HepG2 (cell line): ENCODE results near the gene INPP5K. TPM values are rescaled to one million over a fixed set of nuclear protein-coding genes. Genes with fewer than 3 reads are reported as not detected.

Experiments
- BRCA1 ChIP-seq: sonication (generic); formaldehyde crosslinking; IDR thresholded peaks from 2 replicates; pipeline ENCODE4 v1.4.0; 2020; ENCODE audit warnings: missing genetic modification reagents
- FOXK1 ChIP-seq: sonication (generic); formaldehyde crosslinking; IDR thresholded peaks from 2 replicates; pipeline ENCODE4 v1.4.0; 2020; ENCODE audit warnings: low read depth, missing genetic modification reagents, borderline replicate concordance
- HMG20A ChIP-seq: IDR thresholded peaks from 2 replicates; pipeline ENCODE4 v1.6.1; 2016; ENCODE audit warnings: borderline replicate concordance
- KAT8 ChIP-seq: IDR thresholded peaks from 2 replicates; pipeline ENCODE4 v1.6.1; 2016; ENCODE audit warnings: missing genetic modification reagents, missing compliant biosample characterization
- PAWR ChIP-seq: sonication (generic); formaldehyde crosslinking; IDR thresholded peaks from 2 replicates; pipeline ENCODE4 v1.4.0; 2020; ENCODE audit warnings: missing genetic modification reagents, mild to moderate bottlenecking, borderline replicate concordance
- PAX8 ChIP-seq: sonication (generic); formaldehyde crosslinking; IDR thresholded peaks from 2 replicates; pipeline ENCODE4 v1.8.0; 2022; ENCODE audit warnings: mild to moderate bottlenecking, missing genetic modification reagents, borderline replicate concordance
- SNRNP70 ChIP-seq: fragments of 200-400 bp; formaldehyde crosslinking; IDR thresholded peaks from 2 replicates; pipeline ENCODE4 v1.6.1; 2017; ENCODE audit warnings: mild to moderate bottlenecking, low read depth, low read length, moderate library complexity
- SOX6 ChIP-seq, 2 experiments: fragments of 450-650 bp in 1 of 2; sonication (generic) in 1 of 2; formaldehyde crosslinking in 1 of 2; IDR thresholded peaks; 2 replicates each; pipeline versions ENCODE4 v1.4.0 to v1.6.1; 2017 to 2020; ENCODE audit warnings: antibody characterized with exemption in 1 of 2, mild to moderate bottlenecking in 1 of 2, missing genetic modification reagents in 1 of 2
- SP140L ChIP-seq: sonication (generic); formaldehyde crosslinking; IDR thresholded peaks from 2 replicates; pipeline ENCODE4 v1.4.0; 2020; ENCODE audit warnings: missing genetic modification reagents, borderline replicate concordance
- SRF ChIP-seq: IDR thresholded peaks from 2 replicates; pipeline ENCODE4 v1.6.1; 2011; ENCODE audit warnings: mild to moderate bottlenecking, low read depth, low read length, moderate library complexity
- TOE1 ChIP-seq: sonication (generic); formaldehyde crosslinking; IDR thresholded peaks from 2 replicates; pipeline ENCODE4 v1.4.0; 2020; ENCODE audit warnings: mild to moderate bottlenecking, missing genetic modification reagents
- YEATS2 ChIP-seq: sonication (generic); formaldehyde crosslinking; IDR thresholded peaks from 2 replicates; pipeline ENCODE4 v1.4.0; 2020; ENCODE audit warnings: missing genetic modification reagents, borderline replicate concordance
- ZKSCAN8 ChIP-seq: IDR thresholded peaks from 2 replicates; pipeline ENCODE4 v1.6.1; 2016; ENCODE audit warnings: borderline replicate concordance, missing genetic modification reagents, missing compliant biosample characterization
- ZNF607 ChIP-seq: sonication (generic); formaldehyde crosslinking; IDR thresholded peaks from 2 replicates; pipeline ENCODE4 v1.5.1; 2020; ENCODE audit warnings: missing genetic modification reagents, mild to moderate bottlenecking, borderline replicate concordance
- ZNF792 ChIP-seq: IDR thresholded peaks from 2 replicates; pipeline ENCODE4 v1.6.1; 2016
- polyA plus RNA-seq, 8 experiments: library from polyadenylated mRNA; depleted of rRNA in 3 of 8; stranded (reverse) in 7 of 8; unstranded in 1 of 8; fragments of >200 nt; fragmentation: Illumina TruSeq in 4 of 8; extraction: Trizol in 4 of 8; gene quantifications; 2 replicates each; pipeline versions ENCODE4 v1.2.1 to v1.2.3, GENCODE V29; 2011 to 2016; ENCODE audit warnings: low read depth in 4 of 8, missing spikeins in 1 of 8, mixed read lengths in 1 of 8; ENCODE audit not compliant: insufficient read depth in 1 of 8
- total RNA-seq, 5 experiments: library from RNA; depleted of rRNA; stranded (reverse); fragments of >200 nt; fragmentation: Illumina TruSeq; extraction: Trizol; gene quantifications; 2 replicates each; pipeline ENCODE4 v1.2.3, GENCODE V29; 2016; ENCODE audit warnings: low read depth in 1 of 5
- TF ChIP-seq, protein P1 (sequence below): sonication (generic); formaldehyde crosslinking; IDR thresholded peaks from 2 replicates; pipeline ENCODE4 v1.4.0; 2020; ENCODE audit warnings: missing genetic modification reagents
- TF ChIP-seq, protein P2 (sequence below): sonication (generic); formaldehyde crosslinking; IDR thresholded peaks from 2 replicates; pipeline ENCODE4 v1.5.0; 2020; ENCODE audit warnings: missing genetic modification reagents
- TF ChIP-seq, protein P3 (sequence below): IDR thresholded peaks from 2 replicates; pipeline ENCODE4 v1.6.1; 2018; ENCODE audit warnings: missing genetic modification reagents
- TF ChIP-seq, protein P4 (sequence below): sonication (generic); formaldehyde crosslinking; IDR thresholded peaks from 2 replicates; pipeline ENCODE4 v1.4.0; 2020; ENCODE audit warnings: mild to moderate bottlenecking, missing genetic modification reagents
- TF ChIP-seq, protein P5 (sequence below): sonication (generic); formaldehyde crosslinking; IDR thresholded peaks from 2 replicates; pipeline ENCODE4 v1.9.0; 2022; ENCODE audit warnings: low read depth, missing genetic modification reagents

INPP5K gene
- total and polyA plus RNA-seq, 2 of the 13 experiments (the other 11 are each of a cell fraction or from before 2014, with no cell fraction given): 4.8 to 9.6 TPM

DNA sequence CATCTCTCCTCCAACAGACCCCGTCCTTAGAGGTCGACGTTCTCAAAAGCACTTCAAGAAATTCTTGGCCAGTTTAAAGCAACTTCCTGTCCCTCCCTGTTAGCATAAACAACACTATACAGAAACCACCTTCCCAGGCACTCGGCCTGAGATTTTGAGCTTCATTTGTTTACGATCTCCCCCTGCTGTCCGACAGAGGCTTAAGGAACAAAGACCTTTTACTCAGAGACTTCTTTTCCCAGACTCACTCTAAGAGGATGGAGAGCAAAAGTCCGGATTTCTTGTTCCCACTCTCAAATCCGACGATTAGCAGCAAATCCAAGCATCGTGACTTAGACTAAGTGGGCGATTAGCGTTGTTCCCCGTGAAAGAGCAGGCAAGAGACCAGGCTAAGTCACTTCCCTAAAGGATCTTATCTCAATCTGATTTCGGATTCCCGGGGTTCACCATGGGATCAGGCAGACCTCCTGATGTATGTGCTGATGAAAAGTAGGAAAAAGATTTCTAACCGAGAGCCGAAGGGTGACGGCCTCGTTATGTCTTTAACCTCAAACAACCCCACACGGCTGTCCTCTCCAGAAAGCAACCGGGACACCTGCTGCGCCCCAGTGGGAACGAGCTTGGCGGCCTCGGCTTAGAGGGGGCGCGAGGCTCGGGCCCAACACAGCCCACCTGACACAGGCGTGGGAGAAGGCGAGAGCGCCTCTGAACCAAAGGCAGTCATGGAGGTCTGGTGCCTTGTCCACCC lies 598 bp downstream of the INPP5K start (continued):
- TF ChIP-seq SOX6 (IDR thresholded peaks at IDR 0.05) (no peak), SOX6 (CRISPR knock-in tag; IDR thresholded peaks at IDR 0.05) (no peak), ZNF792 (CRISPR knock-in tag) (0 out of 2 replicates have a peak, but pooled peaks have one; percentile 16), YEATS2 (CRISPR knock-in tag) (peak; percentile 59), FOXK1 (CRISPR knock-in tag) (peak; percentile 75; the same call in 1 of the 2 replicates), SP140L (CRISPR knock-in tag) (peak; percentile 59; the same call in 1 of the 2 replicates), HMG20A (CRISPR knock-in tag) (no peak), ZNF607 (CRISPR knock-in tag) (no peak), PAX8 (CRISPR knock-in tag) (no peak), BRCA1 (CRISPR knock-in tag) (0 out of 2 replicates have a peak, but pooled peaks have one; percentile 33), ZKSCAN8 (CRISPR knock-in tag) (no peak), PAWR (CRISPR knock-in tag) (no peak), SRF (no peak), SNRNP70 (no peak), KAT8 (peak; percentile 19; the same call in 1 of the 2 replicates), TOE1 (no peak)
- TF ChIP-seq, protein P1, sequence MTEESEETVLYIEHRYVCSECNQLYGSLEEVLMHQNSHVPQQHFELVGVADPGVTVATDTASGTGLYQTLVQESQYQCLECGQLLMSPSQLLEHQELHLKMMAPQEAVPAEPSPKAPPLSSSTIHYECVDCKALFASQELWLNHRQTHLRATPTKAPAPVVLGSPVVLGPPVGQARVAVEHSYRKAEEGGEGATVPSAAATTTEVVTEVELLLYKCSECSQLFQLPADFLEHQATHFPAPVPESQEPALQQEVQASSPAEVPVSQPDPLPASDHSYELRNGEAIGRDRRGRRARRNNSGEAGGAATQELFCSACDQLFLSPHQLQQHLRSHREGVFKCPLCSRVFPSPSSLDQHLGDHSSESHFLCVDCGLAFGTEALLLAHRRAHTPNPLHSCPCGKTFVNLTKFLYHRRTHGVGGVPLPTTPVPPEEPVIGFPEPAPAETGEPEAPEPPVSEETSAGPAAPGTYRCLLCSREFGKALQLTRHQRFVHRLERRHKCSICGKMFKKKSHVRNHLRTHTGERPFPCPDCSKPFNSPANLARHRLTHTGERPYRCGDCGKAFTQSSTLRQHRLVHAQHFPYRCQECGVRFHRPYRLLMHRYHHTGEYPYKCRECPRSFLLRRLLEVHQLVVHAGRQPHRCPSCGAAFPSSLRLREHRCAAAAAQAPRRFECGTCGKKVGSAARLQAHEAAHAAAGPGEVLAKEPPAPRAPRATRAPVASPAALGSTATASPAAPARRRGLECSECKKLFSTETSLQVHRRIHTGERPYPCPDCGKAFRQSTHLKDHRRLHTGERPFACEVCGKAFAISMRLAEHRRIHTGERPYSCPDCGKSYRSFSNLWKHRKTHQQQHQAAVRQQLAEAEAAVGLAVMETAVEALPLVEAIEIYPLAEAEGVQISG (CRISPR knock-in tag): no peak
- TF ChIP-seq, protein P2, sequence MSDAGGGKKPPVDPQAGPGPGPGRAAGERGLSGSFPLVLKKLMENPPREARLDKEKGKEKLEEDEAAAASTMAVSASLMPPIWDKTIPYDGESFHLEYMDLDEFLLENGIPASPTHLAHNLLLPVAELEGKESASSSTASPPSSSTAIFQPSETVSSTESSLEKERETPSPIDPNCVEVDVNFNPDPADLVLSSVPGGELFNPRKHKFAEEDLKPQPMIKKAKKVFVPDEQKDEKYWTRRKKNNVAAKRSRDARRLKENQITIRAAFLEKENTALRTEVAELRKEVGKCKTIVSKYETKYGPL: no peak
- TF ChIP-seq, protein P3, sequence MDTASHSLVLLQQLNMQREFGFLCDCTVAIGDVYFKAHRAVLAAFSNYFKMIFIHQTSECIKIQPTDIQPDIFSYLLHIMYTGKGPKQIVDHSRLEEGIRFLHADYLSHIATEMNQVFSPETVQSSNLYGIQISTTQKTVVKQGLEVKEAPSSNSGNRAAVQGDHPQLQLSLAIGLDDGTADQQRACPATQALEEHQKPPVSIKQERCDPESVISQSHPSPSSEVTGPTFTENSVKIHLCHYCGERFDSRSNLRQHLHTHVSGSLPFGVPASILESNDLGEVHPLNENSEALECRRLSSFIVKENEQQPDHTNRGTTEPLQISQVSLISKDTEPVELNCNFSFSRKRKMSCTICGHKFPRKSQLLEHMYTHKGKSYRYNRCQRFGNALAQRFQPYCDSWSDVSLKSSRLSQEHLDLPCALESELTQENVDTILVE (CRISPR knock-in tag): peak; percentile 49; the same call in 1 of the 2 replicates
- TF ChIP-seq, protein P4, sequence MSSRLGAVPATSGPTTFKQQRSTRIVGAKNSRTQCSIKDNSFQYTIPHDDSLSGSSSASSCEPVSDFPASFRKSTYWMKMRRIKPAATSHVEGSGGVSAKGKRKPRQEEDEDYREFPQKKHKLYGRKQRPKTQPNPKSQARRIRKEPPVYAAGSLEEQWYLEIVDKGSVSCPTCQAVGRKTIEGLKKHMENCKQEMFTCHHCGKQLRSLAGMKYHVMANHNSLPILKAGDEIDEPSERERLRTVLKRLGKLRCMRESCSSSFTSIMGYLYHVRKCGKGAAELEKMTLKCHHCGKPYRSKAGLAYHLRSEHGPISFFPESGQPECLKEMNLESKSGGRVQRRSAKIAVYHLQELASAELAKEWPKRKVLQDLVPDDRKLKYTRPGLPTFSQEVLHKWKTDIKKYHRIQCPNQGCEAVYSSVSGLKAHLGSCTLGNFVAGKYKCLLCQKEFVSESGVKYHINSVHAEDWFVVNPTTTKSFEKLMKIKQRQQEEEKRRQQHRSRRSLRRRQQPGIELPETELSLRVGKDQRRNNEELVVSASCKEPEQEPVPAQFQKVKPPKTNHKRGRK (CRISPR knock-in tag): no peak
- TF ChIP-seq, protein P5, sequence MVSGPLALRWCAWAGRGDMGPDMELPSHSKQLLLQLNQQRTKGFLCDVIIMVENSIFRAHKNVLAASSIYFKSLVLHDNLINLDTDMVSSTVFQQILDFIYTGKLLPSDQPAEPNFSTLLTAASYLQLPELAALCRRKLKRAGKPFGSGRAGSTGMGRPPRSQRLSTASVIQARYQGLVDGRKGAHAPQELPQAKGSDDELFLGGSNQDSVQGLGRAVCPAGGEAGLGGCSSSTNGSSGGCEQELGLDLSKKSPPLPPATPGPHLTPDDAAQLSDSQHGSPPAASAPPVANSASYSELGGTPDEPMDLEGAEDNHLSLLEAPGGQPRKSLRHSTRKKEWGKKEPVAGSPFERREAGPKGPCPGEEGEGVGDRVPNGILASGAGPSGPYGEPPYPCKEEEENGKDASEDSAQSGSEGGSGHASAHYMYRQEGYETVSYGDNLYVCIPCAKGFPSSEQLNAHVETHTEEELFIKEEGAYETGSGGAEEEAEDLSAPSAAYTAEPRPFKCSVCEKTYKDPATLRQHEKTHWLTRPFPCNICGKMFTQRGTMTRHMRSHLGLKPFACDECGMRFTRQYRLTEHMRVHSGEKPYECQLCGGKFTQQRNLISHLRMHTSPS (CRISPR knock-in tag): no peak; the same call in 1 of the 2 replicates
